HG02973 (cell line): ENCODE results near the gene EIF5.

ENCODE experiments used
- ATAC-seq: cut with Tn5 transposase; IDR thresholded peaks from one replicate; pipeline ENCODE4 v1.9.1; 2021; ENCODE audit warnings: moderate library complexity; ENCODE audit not compliant: unreplicated experiment

EIF5 gene

DNA sequence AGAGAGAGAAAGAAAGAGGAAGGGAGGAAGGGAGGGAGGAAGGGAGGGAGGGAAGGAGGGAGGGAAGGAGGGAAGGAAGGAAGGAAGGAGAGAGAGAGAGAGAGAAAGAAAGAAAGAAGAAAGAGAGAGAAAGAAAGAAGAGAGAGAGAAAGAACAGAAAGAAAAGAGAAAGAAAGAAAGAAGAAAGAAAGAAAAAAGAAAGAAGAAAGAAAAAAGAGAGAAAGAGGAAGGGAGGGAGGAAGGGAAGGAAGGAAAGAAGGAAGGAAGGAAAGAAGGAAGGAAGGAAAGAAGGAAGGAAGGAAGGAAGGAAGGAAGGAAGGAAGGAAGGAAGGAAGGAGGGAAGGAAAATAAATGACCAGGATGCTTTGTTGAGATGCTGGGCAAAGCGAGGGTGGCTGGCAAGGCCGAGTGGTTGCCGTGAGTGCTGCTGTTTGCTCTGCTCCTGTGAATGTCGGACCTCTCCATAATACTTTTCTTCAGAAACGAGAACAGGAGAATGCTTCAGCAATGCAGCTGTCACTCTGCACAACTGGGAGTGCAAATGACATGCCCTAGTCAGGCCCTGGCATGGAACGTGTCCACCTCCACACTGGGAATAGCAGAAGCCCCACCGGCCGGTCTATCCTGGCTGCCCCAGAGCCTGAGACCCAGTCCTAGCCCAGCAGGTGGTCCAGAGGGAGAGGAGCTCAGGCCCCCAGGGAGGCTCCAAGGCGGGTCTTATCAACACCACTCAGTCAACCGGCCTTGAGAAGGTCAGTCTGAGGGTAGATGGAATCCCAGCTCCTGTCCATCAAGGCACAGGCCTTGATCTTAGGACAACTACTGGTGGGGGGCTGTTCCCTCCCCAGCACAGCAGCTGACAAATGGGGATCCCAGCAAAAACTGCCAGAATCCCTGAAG, 25.1 kb upstream of the EIF5 start:
- no peak for ATAC-seq

DNA sequence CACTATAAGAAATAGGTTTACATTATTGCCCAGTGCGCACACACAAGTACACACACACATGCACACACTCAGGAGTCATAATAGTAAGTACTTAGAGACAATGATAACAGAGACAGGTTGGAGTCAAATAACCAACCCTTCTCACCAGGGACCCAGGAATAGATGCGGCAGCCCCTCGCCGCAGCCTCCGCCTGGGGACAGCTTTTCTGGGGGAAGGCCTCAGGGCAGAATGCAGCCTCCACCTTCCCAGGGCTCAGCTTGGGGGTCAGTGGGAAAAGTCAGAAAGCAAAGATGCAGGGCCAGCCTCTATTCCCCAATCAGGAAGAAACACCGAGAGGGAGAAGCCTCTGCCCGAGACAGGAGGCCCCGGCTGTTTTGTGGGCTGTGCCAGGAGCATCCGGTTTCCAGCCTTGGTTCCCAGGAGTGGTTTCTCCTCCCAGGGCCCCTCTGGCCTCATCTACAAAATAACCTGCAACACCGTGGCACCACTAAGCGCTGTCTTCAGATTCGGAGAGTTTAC, 23.4 kb upstream of the EIF5 start:
- ATAC-seq, result no peak

- ATAC-seq, result no peak
Observed at GRCh38 chr14:103311171-103311997, 22.7 kb upstream of the EIF5 start.

GRCh38 chr14:103312006-103312635, 21.9 kb upstream of the EIF5 start:
- ATAC-seq, result no peak

DNA sequence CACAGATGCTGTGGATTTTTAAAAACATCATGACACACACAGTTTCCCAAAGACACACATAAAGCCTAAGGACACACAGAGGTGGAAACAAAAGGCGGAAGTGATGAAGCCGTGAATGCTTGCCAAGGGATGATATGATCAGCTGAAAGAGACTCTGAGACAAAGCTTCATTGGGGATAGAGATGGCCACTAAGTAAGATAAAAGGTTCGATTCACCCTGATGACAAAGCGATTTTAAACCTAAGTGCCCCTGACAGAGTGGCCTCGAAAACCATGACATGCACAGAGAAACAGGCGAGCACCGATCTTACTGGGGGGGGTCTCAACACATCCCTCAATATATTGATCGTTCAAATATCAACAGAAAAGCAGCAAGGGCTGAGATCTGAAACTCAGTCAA, 20.3 kb upstream of the EIF5 start:
- ATAC-seq, result no peak

GRCh38 chr14:103314496-103315277, 19.4 kb upstream of the EIF5 start:
- no peak for ATAC-seq

DNA sequence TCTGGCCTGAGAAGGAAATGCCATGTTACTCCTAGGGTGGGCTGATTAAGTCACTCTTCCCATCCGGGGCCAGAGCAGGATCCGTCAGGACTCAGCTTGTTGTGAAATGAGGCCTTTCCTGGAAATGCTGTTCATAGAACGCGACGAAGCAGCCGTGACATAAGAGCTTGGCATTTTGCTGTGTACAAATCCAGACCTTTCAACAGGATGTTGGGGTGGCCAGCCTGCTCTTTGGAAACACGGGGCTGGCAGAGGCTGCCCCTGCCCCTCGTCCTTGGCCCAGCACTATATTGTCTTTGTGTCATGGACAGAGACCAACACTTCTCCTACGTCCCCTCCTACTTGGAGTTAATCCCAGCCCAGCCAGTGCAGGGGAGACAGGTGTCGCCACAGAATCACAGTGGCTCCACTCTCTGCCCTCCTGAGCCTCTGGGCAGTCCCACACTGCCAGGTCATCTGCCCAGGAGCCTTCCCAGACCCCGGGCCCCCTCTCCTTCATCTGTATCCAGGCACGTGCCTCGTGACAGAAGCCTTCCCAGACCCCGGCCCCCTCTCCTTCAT, 18.6 kb upstream of the EIF5 start:
- ATAC-seq, result no peak

- no peak for ATAC-seq
Observed at GRCh38 chr14:103315941-103316340, 18.1 kb upstream of the EIF5 start.

DNA sequence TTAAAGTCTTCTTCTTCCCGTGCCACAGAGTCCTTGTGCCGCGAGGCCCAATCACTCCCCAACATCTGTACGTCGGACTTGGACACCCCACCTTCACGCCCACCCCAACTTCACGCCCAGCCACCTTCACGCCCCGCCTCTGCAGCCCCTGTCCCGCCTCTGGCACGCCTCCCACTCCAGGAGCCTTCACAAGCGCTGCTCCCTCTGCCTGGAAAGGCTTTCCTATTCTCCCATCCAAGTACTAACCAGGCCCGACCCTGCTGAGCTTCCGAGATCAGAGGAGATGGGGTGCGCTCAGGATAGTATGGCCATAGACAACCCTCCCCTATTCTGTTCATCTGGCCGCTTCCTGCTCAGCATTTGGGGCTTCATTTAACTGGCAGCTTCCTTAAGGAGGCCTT, 17.3 kb upstream of the EIF5 start:
- no peak for ATAC-seq

DNA sequence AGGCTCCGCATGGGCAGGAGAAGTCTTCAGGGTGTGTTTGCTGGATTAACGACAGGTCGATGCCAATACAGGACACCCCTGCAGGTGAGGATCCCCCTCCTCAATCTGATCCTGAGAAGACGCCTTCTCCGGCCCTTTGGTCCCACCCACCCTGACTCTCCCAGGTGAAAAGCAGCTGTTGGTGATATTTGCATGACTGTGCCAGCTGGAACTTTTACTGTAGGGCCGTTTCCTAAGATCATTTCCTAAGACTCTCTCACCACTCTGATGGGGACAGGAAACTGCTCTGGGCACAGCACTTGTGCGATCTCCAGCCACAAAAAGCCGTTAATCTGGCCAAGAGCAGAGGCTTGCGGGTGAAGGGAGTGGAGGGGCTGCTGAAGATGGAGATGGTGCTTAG, 16.8 kb upstream of the EIF5 start:
- ATAC-seq, result no peak

GRCh38 chr14:103317976-103318580, 16.0 kb upstream of the EIF5 start:
- no peak for ATAC-seq

GRCh38 chr14:103318750-103319419, 15.2 kb upstream of the EIF5 start:
- ATAC-seq, result peak; percentile 22

GRCh38 chr14:103319422-103319821, 14.6 kb upstream of the EIF5 start:
- ATAC-seq, result peak; percentile 68

DNA sequence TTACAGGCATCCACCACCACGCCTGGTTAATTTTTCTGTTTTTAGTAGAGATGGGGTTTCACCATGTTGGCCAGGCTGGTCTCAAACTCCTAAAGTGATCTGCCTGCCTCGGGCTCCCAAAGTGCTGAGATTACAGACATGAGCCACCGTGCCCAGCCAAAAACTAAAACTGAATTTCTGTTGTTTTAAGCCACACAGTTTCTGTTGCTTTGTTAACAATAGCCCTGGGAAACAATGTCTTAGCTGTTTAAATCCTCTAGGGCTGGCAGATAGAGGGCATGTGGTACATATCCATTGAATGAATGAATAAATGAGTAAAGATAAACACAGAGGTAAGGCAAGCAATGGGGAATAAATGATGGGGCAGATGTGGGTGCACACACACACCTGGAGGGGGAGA, 8.0 kb upstream of the EIF5 start:
- ATAC-seq, result no peak

GRCh38 chr14:103328941-103329340, 5.1 kb upstream of the EIF5 start:
- no peak for ATAC-seq

GRCh38 chr14:103329401-103330347, 4.4 kb upstream of the EIF5 start:
- no peak for ATAC-seq

GRCh38 chr14:103330536-103330935, 3.5 kb upstream of the EIF5 start:
- no peak for ATAC-seq
